K562 (cell line): ENCODE measurements around the gene SMYD2.

Source experiments
- ATF1 ChIP-seq, 2 experiments: fragments of 450-650 bp in 1 of 2; IDR thresholded peaks; 2 replicates each; pipeline ENCODE4 v1.6.1; 2016; ENCODE audit warnings: missing compliant biosample characterization in 1 of 2, missing genetic modification characterization in 1 of 2
- CTCF ChIP-seq, 3 experiments: IDR thresholded peaks in 2 of 3; conservative IDR thresholded peaks in 1 of 3; 2 replicates each; pipeline ENCODE4 v1.5.1; 2011 to 2012; ENCODE audit warnings: low read length in 3 of 3, mild to moderate bottlenecking in 3 of 3, control low read depth in 2 of 3, improper control_type of control experiment in 1 of 3, inconsistent platforms in 1 of 3, low read depth in 1 of 3, mixed read lengths in 1 of 3, moderate library complexity in 1 of 3; ENCODE audit not compliant: insufficient read depth in 2 of 3
- E2F5 ChIP-seq: sonication (generic); formaldehyde crosslinking; IDR thresholded peaks from 2 replicates; pipeline ENCODE4 v1.8.0; 2022; ENCODE audit warnings: mild to moderate bottlenecking, missing genetic modification reagents
- HIVEP1 ChIP-seq: fragments of 250-450 bp; sonication (Bioruptor Pico); IDR thresholded peaks from 2 replicates; pipeline ENCODE4 v1.4.0; 2020; ENCODE audit warnings: mild to moderate bottlenecking
- KLF6 ChIP-seq: fragments of 250-450 bp; sonication (Bioruptor Pico); IDR thresholded peaks from 2 replicates; pipeline ENCODE4 v1.4.0; 2020; ENCODE audit warnings: mild to moderate bottlenecking, moderate library complexity, borderline replicate concordance
- NR1H2 ChIP-seq: sonication (generic); formaldehyde crosslinking; IDR thresholded peaks from 2 replicates; pipeline ENCODE4 v1.4.0; 2020; ENCODE audit warnings: mild to moderate bottlenecking, missing genetic modification reagents
- POLR2AphosphoS5 ChIP-seq: IDR thresholded peaks from 2 replicates; pipeline ENCODE4 v1.6.1; 2011; ENCODE audit warnings: mild to moderate bottlenecking, low read depth, low read length, moderate library complexity; ENCODE audit not compliant: control insufficient read depth, insufficient read depth
- SPI1 ChIP-seq: IDR thresholded peaks from 2 replicates; pipeline ENCODE4 v1.6.1; 2011; ENCODE audit warnings: low read depth, low read length, control low read depth, borderline replicate concordance
- USF2 ChIP-seq: sonication (generic); formaldehyde crosslinking; IDR thresholded peaks from 2 replicates; pipeline ENCODE4 v1.5.0; 2020; ENCODE audit warnings: missing genetic modification reagents
- ZNF778 ChIP-seq: fragments of 450-650 bp; formaldehyde crosslinking; IDR thresholded peaks from 2 replicates; pipeline ENCODE4 v1.4.0; 2020; ENCODE audit warnings: mild to moderate bottlenecking, moderate library complexity
- TF ChIP-seq, protein P1 (sequence below): IDR thresholded peaks from 2 replicates; pipeline ENCODE4 v1.6.1; 2016; ENCODE audit warnings: missing genetic modification characterization, missing compliant biosample characterization
- TF ChIP-seq, protein P2 (sequence below): sonication (generic); formaldehyde crosslinking; IDR thresholded peaks from 2 replicates; pipeline ENCODE4 v1.9.0; 2022; ENCODE audit warnings: mild to moderate bottlenecking, missing genetic modification reagents
- TF ChIP-seq, protein P3 (sequence below): fragments of 250-450 bp; sonication (Bioruptor Pico); IDR thresholded peaks from 2 replicates; pipeline ENCODE4 v1.5.1; 2021; ENCODE audit warnings: mild to moderate bottlenecking

DNA sequence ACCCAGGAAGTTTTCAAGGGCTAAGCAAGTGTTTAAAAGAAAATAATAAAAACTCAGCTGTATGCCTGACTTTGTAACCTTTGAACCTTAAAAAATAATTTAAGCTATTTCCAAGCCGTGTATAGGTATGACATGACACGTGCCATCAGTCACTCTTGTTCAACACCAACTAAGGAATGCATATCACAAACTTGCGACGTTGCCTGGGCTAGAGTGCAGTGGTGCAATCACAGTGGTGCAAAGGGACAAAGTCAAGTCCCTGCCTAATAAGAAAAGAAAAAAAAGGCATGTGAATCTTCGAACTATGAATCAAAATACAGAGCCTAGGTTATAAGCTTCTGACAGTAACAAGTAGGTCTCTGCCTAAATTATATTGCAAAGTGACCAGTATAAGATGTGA lies 79.2 kb downstream of the SMYD2 start:
- TF ChIP-seq, protein P1, sequence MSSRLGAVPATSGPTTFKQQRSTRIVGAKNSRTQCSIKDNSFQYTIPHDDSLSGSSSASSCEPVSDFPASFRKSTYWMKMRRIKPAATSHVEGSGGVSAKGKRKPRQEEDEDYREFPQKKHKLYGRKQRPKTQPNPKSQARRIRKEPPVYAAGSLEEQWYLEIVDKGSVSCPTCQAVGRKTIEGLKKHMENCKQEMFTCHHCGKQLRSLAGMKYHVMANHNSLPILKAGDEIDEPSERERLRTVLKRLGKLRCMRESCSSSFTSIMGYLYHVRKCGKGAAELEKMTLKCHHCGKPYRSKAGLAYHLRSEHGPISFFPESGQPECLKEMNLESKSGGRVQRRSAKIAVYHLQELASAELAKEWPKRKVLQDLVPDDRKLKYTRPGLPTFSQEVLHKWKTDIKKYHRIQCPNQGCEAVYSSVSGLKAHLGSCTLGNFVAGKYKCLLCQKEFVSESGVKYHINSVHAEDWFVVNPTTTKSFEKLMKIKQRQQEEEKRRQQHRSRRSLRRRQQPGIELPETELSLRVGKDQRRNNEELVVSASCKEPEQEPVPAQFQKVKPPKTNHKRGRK (tag) = no peak
- TF ChIP-seq KLF6 (CRISPR knock-in tag) = no peak
- TF ChIP-seq POLR2AphosphoS5 = no peak
- no peak for TF ChIP-seq E2F5 (CRISPR knock-in tag)
- TF ChIP-seq, protein P2, sequence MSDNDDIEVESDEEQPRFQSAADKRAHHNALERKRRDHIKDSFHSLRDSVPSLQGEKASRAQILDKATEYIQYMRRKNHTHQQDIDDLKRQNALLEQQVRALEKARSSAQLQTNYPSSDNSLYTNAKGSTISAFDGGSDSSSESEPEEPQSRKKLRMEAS (CRISPR knock-in tag) = no peak
- no peak for TF ChIP-seq HIVEP1
- TF ChIP-seq ZNF778 = no peak
- TF ChIP-seq USF2 = no peak
- TF ChIP-seq NR1H2 (CRISPR knock-in tag) = no peak
- TF ChIP-seq, protein P3, sequence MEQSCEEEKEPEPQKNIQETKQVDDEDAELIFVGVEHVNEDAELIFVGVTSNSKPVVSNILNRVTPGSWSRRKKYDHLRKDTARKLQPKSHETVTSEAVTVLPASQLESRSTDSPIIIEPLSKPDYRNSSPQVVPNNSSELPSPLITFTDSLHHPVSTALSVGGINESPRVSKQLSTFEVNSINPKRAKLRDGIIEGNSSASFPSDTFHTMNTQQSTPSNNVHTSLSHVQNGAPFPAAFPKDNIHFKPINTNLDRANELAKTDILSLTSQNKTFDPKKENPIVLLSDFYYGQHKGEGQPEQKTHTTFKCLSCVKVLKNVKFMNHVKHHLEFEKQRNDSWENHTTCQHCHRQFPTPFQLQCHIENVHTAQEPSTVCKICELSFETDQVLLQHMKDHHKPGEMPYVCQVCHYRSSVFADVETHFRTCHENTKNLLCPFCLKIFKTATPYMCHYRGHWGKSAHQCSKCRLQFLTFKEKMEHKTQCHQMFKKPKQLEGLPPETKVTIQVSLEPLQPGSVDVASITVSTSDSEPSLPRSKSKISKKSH = no peak
- no peak for TF ChIP-seq CTCF (IDR thresholded peaks at IDR 0.05 in 2 of 3, conservative IDR thresholded peaks at IDR 0.05 in 1 of 3; ENCODE audit: insufficient read depth in 2 of 3, low read depth in 1 of 3, low read length in 3 of 3)
- no peak for TF ChIP-seq ATF1 (CRISPR knock-in tag; IDR thresholded peaks at IDR 0.05)
- no peak for TF ChIP-seq ATF1 (tag; IDR thresholded peaks at IDR 0.05)
- no peak for TF ChIP-seq SPI1
